OCI-LY7 (cell line): Measurements from ENCODE around the gene RAB24.

Experiments used
- CTCF ChIP-seq: fragments of 200-600 bp; sonication (generic); conservative IDR thresholded peaks from 2 replicates; pipeline ENCODE4 v1.5.1; 2014; ENCODE audit warnings: mild to moderate bottlenecking, antibody characterized with exemption, low read length, moderate library complexity, mixed read lengths
- EZH2phosphoT487 ChIP-seq: fragments of 200-600 bp; sonication (generic); IDR thresholded peaks from 2 replicates; pipeline ENCODE4 v1.6.1; 2018; ENCODE audit warnings: low read depth, borderline replicate concordance, mild to moderate bottlenecking, mixed run types, antibody characterized with exemption, low read length, moderate library complexity, mixed read lengths

DNA sequence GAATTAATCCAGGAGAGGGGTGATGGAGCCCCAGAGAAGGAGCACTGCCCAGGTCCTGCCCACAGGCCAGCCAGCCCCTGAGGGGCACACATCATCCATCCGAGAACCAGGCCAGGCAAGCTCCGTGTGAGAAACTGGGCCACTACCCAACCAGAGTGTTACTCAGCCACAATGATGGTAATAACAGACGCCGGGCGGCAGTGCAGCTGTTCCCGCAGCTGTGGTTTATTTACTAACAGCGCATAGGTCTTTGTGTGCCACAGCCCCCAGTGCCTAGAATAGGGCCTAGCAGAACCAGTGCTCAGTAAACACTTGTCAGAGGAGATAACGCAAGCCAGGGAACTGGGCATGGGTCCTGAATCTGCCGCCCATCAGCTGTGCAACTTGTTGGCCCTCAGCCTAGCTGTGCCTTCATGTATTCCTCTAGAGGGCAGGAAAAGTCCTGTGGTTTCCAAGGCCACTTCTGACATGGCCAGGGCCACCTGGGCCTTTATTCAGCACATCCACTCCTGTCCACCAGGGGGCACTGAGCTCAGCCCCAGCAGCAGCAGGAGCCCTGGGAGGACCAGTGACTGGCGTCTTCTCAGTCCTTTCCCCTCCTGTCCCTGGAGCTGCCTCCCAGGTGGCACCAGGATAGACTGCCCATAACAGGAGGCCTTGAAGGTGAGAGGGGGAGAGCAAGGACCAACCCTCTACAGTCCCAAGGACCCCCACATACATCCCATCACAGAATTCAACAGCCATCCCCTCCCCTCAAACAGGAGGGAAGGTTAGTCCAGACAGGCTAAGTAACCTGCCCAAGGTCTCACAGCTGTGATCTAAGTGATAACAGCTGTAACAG lies 6.1 kb upstream of the RAB24 start:
- TF ChIP-seq CTCF (peak; percentile 96), EZH2phosphoT487 (no peak)
